ENCODE data around the gene CYB5R2.

CYB5R2 gene

DNA sequence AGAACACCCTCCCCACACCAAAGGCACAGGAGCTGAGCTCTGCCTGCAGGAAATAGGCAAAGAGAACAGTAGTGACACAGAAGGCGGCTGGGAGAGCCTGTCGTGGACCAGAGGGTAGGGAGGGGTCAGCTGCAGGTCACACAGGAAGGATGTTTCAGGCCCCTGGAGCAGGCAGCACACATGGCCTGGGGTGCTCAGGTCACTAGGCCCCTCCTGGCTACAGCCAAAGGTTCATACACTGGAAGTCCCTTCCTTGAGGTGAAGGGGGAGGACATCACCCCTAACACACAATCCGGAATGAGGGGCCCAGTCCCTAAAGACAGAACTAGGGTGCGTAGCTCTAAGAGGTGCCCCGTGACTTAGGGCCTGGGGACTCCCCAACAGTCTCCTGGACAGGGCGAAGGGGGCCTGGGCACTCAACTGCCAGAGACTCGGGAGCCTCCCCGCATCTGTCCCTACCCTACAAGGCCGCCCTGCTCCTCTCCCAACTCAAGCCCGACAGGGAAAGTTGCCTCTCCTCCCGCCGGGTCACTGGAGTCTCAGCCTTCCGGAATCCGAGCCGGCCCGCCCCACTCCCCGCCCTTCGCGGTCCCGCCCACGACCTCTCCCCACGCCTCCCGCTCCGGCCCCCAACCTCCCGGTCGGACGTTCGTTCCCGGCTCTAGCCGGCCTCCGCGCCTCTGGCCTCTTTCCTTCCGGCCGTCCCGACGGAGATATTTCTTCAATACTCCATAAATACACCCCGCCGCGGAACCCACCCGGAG lies at the start of gene CYB5R2:
CYB5R2 (minus strand) TSS at position 541 of the 764 bp plus-strand sequence. CDS start 675 bp downstream, outside the sequence.
- peak in 25 of 51 donors; percentile 14 to 79 (median 49) for DNase-seq

DNA sequence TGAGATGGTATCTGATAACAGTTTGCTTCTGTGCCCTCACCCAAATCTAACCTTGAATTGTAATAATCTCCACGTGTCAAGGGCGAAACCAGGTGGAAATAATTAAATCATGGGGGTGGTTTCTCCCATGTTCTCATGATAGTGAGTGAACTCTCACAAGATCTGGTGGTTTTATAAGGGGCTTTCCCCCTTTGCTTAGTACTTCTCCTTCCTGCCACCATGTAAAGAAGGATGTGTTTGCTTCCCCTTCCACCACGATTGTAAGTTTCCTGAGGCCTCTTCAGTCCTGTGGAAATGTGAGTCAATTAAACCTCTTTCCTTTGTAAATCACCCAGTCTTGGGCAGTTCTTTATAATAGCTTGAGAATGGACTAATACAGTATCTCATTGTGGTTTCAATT lies 41.5 kb upstream of the CYB5R2 start:
- DNase-seq = no peak

DNA sequence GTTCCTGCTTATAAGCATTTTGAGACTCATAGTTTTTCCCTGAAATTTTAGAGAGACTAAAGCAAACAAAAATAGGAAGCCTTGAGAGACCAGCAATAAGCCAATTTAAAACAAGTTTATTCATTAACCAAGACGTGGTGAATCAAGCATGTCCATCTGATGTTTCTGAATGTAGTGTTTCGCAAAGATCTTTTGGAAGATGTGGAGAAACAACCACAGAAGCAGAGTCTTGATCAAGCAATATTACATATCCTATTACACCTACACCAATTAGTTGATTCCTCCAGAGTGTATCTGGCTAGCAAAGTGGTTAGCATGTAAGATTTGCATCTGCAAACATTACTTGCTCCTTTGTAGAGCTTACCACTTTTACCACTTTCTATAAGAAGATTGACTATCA lies 33.1 kb upstream of the CYB5R2 start, which contains the start of gene OVCH2:
OVCH2 (minus strand) TSS at position 101 of the 400 bp plus-strand sequence; CDS start at position 18, 83 bp downstream.
- DNase-seq = no peak

DNA sequence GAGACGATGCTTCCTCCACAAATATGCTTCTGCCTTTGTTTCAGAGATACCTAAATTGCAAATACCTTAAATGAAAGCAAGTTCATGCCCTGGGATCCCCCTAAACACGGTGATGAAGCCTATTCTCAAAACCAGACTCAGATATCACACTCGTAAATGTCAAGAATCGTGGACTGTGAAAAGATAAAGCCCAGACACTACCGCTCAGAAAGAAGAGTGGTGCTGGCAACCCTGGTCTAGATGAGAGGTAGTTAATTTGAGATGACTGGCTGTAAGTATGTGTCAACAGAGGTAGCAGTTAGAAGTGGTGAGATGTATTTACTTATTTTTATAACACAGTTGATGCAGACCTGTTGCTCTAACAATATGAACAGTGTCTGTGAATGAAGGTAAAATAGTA lies 30.4 kb upstream of the CYB5R2 start:
- DNase-seq = no peak

DNA sequence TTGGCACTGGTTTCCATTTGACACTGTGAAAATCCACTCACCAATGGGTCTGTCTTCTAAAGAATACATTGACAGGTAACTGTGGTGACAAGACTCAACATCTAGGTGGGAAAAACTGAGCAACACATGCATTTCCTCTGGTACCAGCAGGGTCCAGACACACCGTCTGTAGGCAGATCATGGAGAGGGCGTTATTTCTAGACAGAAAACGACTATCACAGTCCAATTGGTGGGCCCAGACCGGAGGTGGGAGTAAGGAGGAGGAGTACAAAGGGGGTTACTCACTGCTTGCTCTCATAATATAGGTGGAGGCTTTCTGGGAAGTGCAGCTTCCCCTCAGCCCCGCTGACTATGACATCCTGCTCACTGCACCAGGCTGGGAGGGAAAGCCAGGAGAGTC lies 23.1 kb upstream of the CYB5R2 start:
- DNase-seq = no peak

DNA sequence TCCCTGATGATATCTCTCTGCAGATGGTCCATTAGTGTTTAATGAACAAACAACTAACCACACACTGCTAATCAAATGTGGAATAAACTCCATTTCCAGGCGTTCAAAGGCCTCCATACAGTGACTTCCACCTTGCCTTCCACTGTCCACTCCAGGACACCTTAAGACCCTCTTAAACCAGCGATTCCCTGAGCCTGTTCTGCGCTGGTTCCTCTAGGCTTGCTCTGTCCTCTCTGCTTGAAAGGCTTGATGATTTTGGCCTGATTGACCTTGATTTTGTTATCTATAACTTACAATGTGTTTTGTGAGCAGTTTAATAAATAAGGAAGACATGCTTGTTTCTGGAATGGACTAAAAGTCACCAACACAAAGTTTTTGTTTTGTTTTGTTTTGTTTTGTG lies 20.9 kb upstream of the CYB5R2 start:
- DNase-seq = no peak

DNA sequence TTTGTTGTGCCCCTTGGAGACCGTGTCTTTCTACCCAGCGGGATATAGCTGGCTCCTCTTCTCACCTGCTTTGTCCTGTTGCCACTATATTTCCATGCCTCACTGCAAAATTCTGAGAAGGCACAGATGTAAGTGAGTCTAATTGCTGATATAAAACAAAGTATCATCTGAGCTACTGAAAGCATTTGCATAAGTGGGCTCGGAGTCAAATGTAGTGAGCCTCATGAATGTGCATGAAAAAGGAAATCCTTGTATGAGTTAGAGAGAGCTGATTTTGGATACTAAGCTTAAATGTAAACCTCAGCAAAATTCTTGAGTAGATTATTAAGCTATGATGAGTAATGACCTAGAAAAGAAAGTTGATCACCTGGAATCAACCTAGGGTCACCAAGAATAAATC lies 19.1 kb upstream of the CYB5R2 start:
- no peak for DNase-seq

DNA sequence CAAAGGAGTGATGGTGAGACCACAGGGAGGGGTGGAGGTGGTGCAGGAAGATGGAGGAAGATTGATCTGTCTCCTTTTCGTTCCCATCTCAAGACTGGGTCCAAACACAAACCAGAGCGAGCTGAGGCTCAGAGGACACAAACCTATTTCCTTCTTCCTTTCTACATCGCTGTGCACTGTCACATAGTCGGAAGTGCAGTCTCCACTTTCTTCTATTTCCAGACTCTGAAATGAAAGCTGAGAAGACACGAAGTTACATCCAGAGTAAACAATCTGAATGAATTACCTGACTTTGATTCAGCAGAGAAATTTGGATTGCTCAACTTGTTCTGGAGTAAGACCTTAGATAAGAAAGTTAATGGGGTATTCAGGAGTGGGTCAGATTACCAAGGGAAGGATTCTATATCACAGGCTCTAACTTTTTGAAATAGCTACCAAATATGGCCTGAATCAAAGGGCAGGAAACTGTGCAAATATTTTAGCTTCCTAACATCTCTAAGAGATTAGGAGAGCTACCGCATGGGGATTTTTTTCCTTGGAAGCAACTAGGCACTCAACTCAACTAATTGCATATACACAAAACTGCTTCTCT lies 18.6 kb upstream of the CYB5R2 start:
- no peak for DNase-seq

DNA sequence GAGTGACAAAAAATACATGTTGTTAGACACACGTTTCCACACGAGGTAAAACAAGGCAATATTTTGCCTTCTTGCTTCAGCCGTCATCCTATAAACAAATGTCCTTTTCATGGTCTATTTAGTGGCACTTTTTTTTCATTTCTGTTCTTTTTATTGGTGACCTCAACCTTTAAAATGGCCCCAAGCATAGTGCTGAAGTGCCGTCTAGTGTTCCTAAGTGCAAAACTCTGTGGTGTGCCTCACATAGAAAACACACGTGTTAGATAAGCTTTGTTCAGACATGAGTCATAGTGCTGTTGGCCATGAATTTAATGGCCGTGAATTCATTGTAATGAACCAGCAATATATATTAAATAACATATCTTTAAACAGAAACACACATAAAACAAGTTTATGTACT lies 17.3 kb upstream of the CYB5R2 start:
- DNase-seq = no peak

DNA sequence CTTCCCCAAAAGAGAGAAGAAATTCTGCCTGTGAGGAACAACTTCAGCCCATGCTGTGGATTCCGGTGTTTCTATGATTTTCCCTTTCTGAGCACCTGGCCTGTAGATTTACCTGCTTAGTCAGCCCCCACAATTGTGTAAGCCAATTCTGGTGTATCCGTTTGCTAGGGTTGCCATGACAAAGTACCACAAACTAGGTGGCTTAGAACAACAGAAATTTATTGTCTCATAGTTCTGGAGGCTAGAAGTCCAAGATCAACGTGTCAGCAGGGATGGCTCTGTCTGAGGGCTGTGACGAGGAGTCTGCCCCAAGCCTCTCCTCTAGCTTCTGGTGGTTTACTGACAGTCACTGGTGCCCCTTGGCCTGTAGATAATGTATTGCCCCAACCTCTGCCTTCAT lies 15.9 kb upstream of the CYB5R2 start:
- DNase-seq = no peak

DNA sequence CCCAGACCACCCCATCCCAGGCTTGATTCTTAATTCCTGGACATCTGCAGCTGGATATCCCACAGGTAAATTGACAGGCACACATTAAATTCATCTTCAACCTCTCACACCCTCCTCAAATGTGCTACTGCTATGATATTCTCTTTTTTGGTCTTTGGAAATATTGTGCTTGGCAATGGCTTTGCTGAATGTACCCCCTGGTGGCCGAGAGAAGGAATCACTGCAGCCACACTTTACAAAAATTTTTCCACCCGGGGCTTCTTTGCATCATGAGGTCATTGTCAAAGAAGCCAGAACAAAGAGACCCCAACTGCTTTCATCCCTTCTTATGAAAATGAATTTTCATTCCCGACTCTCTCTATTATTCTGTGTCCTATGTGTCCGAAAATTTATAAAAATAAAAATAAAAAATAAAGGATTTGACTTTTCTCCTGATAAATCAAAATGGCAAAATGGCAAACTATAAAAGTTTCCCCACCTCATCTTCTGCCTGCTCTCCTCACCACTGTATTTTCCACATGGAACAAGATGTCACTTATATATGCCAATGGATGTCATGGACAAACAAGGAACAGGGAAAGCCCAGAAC lies 15.0 kb upstream of the CYB5R2 start:
- peak in 5 of 51 donors; percentile 7 to 50 (median 17) for DNase-seq

DNA sequence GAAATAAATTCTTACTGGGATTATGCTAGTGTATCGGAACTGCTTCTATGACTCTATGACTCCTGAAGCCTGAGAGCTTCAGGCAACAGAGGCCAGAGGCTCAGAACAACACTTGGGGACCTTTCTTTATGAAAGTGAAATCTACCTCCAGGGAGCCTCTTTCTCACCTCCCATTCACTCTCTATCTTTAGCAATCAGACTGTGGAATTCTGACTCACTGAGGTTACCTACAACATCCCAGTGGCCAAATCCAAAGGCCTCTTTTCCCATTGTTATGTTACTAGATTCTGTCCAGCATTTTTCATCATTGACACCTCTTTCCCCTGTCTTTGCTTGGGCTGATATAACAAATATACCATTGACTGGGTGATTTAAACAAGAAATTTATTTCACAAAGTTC lies 14.1 kb upstream of the CYB5R2 start:
- DNase-seq = no peak

DNA sequence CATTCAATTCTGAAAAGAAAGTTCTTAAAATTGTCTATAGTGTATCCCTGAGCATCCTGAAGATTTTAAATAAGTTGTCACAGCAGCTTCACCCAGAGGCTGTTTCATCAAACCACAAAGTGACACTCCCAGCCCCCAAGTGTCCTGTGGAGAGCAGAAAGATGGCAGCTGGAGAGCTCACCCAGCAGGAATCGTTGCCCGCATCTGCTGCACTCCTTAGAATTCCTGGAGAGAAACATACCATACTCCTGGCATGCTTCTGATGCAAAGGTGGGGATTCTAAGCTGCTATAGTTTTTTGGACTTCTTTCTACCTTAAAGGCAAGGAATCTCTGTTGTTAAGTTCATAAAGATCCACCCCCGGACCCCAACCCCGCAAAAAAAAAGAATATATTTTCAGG lies 13.5 kb upstream of the CYB5R2 start:
- no peak for DNase-seq

DNA sequence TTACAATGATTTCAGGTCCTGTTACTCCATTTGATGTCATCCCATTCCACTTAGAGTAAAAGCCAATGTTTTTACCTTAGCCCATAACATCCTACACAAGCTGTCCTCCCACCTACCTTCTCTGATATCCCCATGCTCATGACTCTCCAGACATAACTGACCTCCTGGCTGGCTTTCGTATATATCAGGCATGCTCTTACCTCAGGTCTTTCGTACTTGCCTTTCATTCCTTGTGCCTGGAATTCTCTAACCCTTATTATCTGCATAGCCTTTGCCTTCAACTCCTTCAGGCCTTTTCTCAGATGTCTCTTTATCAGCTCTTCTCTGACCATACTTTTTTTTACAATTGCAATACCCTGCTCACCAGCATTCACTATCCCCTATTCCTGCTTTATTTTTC lies 10.3 kb upstream of the CYB5R2 start:
- no peak for DNase-seq

DNA sequence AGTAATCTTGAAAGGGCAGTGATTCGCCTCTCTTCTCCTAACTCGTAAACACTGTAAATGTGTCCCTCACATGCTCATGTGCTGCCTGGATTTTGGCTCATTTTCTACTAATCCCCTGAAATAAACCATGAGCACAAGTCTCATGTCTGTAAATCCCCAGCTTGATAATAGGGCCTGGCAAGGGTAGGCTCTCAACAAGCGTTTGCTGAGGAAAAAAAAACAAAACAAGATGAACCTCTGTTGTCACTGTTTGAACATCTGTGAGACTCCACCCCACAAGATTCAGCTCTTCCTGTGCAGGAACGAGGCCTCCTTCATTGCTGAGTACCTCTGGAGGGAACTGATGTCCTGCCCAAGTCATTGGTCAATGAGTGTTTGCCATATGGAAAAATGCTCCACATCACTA lies 4.5 kb upstream of the CYB5R2 start:
- no peak for DNase-seq

DNA sequence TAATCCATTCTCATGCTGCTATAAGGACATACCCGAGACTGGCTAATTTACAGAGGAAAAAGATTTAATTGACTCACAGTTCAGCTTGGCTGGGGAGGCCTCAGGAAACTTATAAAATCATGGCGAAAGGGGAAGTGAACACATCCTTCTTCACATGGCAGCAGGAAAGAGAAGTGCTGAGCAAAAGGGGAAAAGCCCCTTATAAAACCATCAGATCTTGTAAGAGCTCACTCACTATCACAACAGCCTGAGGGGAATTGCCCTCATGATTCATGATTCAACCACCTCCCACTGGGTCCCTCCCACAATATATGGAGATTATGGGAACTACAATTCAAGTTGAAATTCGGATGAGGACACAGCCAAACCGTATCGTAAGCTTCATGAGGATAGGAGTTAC lies 3.8 kb upstream of the CYB5R2 start:
- no peak for DNase-seq

DNA sequence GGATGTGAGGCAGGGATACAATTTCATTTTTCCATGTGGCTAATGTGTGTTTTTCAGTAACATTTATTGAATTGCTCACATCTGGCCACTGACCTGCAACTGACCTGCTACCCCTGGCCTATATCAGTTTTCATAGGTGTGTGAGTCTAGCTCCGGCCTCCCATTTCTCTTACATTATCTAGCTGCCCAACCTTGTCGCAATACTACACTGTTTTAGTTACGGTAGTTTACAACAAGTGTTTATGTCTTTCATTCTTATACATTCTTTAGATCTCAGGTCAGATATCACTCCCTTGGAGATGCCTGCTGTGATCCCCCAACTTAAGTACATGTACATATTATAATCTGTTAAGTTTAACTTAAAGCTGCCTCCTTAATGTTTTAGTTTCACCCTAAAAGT lies 2.3 kb upstream of the CYB5R2 start:
- no peak for DNase-seq

DNA sequence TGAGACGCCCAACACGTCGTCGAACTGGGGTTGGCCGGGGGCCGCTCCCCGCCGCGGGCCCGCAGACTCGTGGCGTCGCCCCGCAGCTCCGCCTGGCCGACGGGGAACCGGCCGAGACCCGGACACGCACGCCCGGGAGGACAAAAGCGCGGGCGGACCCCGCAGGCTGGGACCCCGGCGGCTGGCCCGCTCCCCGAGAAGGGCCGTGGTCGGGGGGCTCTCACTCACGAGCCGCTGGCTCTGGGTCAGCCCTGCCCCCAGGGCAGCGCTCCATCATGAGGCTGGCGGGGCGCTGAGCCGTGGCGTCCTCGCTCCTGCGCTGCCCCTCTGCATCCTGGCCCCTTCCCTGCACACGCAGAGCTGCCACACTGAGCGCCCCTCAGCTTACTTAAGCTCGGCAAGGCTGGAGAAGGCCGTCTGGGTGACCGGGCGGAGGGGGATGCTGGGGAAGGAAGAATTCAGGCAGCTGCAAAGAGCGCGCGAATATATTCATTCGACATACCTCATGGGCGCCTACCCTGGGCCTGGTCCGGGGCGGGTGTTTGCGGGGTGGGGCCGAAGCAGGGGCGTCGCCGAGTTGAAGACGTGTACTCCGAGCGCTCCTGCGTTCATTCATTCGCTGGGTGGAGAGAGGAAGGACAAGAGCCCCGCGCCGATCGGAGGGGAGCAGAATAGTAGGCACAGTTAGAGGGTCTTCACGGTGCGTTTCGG lies 579 bp upstream of the CYB5R2 start:
- peak in 2 of 51 donors; percentile 25 to 31 for DNase-seq

DNA sequence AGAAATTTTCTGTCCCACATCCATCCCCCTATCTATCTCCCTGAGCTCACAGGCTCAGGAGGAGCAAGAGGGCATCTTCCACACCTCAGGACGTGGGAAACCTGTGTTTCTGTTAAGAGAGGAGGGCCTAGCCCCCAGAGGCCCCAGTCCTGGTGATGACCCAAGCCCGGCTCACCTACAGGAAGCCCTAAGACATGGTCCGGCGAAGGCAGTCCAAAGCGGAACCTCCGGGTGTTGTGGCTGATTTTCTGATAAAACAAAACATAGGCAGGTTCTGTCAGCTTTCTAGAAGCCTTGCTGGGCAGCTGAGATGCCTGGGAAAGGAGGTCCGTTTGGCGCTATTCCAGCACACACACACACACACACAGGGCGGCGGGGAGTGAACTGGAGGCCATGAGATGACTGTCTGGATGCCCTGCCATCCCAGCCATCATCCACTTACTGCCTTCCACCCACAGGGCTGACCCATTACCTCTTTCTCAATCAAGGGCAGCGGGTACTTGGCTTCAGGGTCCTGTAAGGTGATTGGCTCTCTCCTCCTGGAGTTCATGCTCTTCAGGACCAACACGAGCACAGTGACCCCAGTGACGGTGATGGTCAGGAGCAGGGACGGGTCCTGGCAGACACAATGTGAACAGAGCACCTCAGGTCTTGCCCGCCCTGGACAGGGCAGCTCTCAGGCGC lies 882 bp downstream of the CYB5R2 start:
- DNase-seq = no peak

DNA sequence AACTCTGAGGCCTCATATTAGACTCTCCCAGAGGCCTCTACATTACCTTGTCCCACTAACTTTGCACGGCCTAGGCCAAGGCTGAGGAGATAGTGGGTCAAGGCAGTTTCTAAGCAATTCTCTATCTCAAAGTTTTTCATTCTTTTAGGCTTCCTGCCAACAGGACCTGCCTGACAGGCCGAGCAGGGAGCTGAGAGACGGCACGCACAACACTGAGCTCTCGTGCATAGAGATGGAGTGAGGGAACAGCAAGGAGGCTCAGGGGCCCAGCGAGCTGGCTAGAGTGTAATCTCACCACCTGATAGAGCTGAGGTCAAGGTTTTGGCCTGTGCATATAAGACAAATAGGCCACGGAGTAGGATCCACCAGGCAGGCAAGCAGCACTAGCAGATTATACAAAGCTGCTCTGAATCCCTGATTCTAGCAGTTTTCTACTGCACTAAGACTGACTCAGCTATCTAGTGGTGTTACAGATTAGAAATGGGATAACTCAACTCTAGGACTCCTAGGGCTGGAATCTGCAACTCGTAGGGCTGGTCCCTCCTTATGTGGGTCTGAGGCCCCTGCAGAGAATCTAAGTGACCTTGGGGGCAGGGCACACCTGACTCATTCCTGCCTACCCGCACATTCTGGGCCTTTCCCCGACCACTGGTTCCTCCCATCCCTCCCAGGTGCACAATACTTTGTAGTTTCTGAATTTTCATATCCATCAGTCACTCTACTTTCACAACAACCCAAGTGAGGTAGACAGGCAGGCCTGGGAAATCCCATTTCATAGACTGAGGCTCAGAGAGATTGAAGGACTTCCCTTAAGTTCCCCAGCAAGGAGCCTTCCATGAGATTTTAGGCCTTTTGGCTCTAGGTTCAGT lies 1.7 kb downstream of the CYB5R2 start:
- no peak for DNase-seq

DNA sequence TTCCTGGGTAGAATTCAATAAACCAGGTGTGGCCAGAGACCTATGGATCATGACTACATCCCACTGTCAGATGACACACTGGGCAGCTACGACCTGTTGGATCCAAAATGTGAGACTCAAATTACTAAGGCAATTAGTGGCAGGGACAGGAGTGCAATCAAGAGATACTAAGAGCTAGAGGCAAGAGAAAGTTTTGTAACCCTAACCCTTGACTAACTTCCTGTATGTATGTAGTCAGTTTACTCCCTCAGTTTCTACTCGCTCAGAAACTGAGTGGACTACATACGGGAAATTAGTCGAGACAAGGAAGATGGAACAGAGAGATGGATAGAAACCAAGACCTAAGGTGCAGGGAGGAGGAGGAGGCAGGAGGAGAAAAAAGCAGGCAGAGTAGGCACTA lies 2.7 kb downstream of the CYB5R2 start:
- DNase-seq = no peak

All from hypothalamus (tissue), 51 donors.